ENCODE results near the gene PACSIN1.

DNA sequence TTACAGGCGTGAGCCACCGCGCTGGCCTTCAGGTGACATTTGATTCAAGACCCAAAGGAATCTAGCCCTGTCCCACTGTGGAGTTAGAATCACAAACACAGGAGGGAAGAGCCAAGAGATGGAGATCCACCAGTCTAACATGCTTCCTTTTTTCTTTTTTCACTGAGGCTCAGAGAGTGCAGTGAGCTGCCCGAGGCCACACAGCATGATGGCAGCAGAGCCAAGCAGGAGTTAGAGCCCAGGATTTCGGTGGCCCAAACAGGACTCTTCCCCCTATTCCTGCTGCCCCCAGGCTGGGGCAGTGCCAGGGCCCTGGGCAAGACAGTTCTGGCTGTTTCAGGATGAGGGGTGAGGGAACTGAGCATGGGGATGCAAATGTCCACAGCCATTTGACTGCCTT, 98.3 kb downstream of the PACSIN1 start:
- TF ChIP-seq, protein P1, sequence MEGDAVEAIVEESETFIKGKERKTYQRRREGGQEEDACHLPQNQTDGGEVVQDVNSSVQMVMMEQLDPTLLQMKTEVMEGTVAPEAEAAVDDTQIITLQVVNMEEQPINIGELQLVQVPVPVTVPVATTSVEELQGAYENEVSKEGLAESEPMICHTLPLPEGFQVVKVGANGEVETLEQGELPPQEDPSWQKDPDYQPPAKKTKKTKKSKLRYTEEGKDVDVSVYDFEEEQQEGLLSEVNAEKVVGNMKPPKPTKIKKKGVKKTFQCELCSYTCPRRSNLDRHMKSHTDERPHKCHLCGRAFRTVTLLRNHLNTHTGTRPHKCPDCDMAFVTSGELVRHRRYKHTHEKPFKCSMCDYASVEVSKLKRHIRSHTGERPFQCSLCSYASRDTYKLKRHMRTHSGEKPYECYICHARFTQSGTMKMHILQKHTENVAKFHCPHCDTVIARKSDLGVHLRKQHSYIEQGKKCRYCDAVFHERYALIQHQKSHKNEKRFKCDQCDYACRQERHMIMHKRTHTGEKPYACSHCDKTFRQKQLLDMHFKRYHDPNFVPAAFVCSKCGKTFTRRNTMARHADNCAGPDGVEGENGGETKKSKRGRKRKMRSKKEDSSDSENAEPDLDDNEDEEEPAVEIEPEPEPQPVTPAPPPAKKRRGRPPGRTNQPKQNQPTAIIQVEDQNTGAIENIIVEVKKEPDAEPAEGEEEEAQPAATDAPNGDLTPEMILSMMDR (IDR thresholded peaks at IDR 0.05), result no peak
- TF ChIP-seq POLR2A (IDR thresholded peaks at IDR 0.05), result no peak
